GM19324 (cell line): ENCODE data around the gene PRDM16.

ENCODE experiments used
- ATAC-seq: cut with Tn5 transposase; IDR thresholded peaks from one replicate; pipeline ENCODE4 v1.9.1; 2021; ENCODE audit warnings: mild to moderate bottlenecking, moderate library complexity; ENCODE audit not compliant: unreplicated experiment, low FRiP score

Gene PRDM16

DNA sequence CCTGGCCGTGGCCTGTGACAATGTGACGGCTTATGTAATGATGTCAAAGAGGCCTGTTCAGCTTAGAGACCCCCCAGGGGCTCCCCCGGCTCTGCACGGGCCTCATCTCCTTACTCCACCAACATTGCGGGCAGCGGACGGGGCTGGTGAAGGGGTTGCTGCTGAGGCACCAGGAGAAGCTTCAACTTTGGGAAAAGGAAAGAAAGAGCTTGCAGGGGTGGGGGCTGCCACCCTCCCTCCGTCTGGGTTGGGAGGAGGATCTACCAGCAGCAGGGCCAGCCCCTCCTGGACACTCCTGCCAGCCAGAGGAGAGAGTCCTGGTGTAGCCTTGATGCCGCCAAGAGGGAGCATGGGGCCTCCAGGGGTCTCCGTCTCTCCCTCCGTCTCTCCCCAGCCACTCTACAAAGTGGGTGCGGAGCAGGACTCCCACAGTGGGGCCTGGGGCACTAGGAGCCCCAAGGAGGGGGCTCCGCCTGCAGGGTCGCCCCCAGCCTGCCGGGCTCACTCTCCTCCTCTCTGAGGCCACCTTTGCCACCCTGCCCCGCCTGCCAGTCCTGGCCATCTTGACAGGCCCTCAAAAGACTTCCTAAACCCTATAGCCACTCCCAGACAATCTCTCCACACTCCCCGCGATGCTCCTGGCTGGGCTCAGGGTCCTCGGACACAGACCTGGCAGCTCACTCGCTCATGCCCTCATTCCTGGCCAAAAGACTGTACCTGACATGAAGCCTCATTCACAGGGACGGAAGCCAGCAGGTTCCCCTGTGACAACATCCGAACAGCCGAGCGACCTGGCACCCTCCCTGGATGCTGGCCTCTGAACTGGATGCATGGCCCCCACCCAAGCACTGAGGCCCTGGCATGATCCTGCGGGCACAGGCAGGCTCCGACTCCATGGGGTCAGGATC, 255.0 kb downstream of the PRDM16 start:
- no peak for ATAC-seq

DNA sequence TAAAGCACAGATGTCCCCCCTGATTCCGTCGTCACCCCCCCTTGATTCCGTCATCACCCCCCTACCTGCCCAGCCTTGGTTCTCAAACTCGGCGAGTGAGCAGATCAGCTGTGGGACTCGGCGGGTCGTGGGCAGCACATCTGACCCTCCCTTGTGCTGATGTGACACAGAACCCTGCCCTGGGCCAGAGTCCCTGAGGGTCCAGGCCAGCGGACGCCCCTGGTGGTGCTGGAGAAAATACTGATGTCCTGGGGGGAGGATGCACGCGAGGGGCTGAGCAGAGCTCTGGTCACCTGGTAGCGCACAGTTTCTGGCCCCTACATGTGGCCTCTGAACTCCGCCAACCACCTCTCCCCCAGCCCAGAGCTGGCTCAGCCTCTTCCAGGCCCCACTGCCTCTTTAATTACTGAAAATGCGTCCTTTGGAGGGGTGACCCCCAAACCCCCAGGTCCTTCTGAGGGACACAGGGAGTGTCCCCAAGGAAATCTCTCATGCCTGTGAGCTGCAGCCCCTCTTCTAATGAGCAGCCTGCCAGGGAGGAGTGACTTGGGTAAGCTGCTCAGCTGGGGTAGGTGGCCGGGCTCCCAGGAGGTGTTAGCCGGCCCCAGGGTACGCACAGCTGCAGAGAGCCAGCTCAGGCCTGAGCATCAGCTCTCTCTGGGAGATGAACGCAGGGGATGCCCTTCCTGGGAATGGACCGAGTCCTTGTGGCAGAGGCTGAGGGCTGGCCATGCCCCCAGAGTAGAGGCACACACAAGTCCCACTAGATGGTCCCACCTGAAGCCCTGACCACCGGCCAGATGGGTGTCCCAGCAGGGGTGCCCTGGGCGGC, 255.9 kb downstream of the PRDM16 start:
- ATAC-seq = no peak

DNA sequence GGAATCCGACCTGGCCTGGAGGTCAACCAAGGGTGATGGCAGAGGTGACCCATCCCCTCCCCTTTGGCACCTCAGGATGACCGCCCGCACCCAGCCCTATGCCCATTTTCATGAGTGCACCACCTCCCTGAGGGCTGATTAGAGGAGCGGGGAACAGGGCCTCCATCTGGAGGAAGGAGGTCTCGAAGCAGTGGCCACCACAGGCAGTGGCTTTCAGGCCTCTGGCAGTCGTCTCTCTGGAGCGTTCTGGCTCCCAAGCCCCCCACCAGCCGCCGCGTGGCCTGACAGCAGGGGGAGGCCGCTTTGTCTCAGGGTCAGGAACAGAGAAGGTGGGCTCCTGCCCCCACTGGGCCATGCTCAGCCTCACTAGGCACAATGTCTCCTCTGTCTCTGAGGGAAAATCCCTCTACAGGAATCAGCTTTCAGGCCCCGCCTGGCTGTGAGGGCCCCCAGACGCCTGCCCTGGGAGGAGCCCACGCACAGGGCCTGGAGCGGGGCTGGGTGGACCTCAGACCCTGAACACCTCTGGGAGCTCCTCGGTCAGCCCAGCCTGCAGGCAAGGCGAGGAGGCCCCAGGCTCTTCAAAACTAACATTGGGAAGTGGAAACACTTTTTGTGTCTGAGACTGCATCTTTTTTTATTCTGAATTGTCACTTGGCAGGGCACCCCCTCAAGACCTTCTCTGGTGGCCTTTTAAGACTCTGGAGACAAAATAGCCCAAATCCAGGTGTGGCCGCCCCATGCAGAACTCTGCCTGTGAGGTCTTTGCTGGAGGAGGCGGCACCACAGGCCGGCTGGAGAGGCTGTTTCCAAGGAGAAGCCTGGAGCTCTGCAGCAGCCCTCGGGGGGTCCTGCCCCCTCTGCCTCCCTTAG, 257.7 kb downstream of the PRDM16 start:
- ATAC-seq = no peak

DNA sequence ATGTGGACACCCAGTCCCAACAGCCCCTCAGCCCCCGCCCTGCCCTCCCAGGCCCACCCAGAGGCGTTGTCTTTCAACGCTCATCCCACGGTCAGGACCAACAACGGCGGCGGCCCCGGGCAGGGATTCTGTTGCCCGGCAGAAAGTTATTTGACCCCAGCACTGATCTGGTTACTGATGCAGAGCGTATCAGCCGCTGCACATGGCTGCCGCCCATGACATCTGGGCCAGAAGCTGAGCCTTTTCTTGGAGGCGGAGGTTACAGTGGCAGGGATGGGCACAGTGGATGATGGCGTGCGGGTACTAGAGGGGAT, 258.3 kb downstream of the PRDM16 start:
- no peak for ATAC-seq

DNA sequence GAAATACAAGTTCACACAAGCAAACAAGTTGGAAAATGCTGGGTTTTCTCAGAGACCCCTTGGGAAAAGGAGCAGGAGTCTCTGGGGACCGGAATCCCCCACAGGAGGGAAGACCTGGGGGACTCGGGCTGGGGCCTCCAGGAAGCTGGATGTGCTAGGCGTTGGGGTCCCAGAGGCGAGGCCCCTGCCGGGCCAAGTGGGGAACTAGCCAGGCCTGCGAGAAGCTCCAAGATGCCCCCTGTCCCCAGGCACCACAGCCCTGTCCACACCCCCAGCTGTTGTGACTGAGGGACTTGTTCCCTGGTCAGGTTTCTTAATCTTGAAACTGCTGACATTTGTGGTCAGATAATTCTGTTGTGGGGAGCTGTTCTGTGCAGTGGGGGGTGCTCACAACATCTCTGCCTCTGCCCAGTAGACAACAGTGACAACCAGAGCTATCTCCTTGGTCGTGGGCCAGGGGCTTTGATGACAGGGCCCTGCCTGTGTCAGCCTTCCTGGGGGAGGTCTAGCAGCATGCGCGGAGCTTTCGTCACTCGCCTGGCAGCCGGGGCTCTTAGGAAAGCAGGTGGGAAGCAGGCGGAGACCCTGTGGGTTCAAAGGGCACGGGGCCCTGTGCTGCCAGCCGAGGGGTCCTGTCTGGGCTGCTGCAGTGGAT, 259.1 kb downstream of the PRDM16 start:
- no peak for ATAC-seq

DNA sequence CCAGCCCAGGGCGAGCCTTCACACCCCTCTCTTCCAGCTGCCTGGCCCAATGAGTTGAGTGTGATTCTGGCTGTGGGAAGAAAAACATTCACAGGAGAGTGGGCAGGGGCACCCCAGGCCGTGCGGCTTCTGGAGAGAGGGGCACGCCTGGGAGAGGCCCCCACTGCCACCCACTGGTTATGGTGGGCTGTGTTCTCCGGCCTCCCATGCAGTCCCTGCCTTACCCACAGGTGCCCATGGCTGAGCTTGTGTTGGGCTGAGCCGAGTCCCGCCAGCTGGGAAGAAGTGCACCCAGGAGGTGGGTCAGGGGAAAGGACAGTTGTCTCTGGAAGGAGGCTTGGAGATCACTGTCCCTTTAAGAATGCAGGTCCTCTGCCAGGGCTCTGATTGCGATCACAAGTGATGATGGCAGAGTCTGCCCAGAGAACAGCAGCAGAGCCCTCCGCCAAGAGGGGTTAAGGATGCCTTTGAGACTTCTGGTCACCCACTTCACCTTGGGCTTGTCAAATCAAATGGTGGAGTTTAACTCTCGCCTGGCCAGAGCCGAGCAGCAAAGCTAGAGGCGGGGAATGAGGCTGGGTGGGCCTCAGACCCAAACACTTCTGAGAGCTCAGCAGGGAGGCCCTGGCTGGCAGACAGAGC, 260.8 kb downstream of the PRDM16 start:
- no peak for ATAC-seq

DNA sequence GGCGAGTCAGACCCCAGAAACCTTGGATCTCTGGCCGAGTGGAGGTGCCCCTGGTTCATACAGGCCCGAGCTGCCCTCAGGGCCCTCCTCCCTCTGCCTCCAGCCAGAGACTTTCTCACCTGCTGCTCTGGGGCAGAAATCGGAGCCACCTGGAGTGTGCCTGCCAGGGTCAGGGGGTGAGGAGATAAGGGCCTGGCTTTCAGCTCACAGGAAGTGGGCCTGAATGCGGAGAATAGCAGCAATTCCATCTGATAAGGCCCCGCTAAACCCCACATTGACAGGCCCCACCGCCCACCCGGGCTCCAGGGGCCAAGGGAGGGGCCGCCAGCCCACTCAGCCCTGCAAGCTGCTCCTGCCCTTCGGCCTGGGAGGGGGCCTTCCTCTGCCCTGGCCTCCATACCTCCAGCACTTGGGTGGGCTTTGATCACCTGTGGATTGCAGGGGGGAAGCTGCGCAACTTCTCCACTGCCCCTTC, 261.8 kb downstream of the PRDM16 start:
- no peak for ATAC-seq

DNA sequence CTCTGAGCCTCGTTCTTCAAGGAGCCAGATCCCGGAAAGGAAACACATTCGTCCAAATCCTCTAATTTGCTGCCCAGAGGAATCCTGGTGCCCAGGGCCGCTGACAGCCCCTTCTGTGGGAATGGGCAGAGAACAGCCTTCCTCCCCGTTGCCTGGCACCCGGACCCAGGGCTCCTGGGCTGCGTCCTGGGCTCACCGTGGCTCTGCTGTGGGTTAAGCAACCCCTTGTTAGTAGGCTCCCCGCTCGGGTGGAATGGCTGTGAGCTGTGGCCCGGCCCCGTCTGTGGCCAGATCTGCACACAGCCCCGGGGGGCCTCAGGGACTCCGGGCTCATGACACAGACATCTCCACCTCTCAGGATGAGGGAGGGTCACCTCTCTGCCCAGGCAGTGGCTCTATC, 262.6 kb downstream of the PRDM16 start:
- no peak for ATAC-seq

DNA sequence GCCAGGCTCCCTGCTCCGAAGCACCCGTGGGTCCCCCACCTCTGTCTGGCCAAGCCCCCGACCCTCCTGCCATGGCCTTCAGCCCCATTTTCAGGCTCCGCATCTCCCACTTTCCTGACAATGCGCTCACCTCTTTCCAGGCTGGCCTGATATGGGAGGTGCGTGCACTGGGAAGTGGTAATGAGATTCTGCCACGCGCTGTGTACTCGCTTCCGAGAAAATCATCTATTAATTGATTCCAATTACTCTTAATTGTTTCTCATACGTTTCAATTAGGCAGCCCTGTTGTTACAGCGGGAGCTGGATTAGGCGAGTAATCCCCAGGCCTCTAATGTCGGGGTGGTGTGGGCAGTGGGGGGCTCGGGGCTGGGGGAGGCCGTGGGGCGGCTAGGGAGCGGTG, 263.0 kb downstream of the PRDM16 start:
- ATAC-seq = no peak

DNA sequence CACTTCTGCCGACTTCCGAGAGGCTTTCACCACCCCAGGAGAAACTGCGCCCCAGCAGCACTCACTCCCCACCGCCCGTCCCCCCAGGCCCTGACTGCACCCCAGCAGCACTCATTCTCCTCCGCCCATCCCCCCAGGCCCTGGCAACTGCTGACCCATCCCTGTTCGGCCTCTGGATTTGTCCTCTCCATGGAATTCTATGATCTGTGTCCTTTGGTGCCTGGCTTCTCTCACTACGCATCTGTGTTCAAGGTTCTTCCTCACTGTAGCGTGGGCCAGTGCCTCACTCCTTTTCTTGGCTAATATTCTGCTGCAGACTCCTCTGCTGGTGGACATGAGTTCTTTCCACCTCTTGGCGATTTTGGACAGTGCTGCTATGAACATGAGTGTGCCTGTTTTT, 263.7 kb downstream of the PRDM16 start:
- no peak for ATAC-seq

DNA sequence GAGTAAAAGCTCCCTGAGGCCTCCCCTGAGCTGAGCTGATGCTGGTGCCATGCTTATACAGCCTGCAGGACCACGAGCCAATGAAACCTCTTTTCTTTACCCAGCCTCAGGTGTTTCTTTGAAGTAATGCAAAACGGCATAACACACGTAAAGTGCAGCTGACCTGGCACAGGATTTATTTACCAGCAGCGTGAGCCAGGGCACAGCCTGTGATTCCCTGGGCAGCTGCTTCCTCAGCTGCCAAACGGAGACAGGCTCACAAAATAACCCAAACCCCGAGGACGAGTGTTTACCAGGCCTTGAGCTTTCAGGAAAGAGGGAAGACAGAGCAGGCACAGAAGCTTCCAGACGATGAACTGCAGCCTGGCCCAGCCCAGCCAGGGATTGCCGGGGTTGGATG, 264.9 kb downstream of the PRDM16 start:
- ATAC-seq = no peak

DNA sequence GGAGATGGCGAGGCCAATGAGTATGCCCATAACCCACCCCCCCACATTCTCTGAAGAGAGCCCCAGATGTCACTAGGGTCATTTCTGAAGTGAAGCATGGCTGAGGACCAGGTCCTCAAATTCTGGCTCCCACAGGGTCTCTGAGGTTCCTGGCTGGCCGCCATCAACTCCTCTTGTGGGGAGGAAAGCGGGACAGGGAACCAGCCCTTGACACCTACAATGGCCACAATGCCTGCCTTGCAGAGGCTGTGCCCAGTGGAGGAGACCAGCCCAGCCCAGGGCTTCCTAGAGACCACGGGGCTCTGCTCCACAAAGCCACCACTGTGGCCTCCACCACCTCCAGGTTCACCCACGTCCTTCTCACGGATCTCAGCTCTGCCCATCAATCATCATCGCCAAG, 265.4 kb downstream of the PRDM16 start:
- ATAC-seq = no peak

DNA sequence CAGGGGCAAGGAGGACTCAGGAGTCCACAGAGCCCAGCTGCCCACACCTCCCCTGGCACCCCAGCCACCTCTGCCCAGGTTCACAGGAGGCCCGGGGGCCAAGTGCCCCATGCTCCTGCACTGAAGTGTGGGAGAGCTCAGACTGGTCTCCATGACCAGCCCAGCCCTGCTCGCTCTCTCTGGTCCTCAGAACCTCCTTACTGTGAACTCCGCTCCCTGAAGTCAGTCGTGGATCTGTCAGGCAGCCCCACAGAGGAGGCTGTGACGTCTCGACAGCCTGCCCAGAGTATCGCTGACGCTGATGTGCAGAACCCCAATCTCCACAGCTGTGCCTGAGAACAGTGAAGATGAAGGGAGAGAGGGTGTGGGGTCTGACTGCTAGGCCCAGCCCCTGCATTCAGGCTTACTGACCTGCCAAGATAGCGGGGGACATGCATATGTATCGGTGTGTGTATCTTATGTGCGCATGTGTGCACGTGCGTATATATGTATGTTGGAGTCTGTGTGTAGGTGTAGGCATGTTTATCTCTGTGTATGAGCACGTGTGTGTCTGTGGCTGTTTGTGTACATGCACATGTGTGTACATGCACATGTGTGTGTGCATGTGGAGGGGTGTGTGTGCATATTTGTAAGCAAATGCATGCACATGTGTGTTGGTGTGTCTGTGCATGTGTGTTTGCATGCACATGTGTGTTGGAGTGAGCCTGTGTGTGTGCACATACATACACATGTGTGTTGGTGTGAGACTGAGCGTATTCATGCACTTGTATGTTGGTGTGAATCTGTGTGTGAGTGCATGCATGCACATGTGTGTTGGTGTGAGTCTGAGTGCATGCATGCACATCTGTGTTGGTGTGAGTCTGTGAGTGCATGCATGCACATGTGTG, 267.0 kb downstream of the PRDM16 start:
- ATAC-seq = no peak

DNA sequence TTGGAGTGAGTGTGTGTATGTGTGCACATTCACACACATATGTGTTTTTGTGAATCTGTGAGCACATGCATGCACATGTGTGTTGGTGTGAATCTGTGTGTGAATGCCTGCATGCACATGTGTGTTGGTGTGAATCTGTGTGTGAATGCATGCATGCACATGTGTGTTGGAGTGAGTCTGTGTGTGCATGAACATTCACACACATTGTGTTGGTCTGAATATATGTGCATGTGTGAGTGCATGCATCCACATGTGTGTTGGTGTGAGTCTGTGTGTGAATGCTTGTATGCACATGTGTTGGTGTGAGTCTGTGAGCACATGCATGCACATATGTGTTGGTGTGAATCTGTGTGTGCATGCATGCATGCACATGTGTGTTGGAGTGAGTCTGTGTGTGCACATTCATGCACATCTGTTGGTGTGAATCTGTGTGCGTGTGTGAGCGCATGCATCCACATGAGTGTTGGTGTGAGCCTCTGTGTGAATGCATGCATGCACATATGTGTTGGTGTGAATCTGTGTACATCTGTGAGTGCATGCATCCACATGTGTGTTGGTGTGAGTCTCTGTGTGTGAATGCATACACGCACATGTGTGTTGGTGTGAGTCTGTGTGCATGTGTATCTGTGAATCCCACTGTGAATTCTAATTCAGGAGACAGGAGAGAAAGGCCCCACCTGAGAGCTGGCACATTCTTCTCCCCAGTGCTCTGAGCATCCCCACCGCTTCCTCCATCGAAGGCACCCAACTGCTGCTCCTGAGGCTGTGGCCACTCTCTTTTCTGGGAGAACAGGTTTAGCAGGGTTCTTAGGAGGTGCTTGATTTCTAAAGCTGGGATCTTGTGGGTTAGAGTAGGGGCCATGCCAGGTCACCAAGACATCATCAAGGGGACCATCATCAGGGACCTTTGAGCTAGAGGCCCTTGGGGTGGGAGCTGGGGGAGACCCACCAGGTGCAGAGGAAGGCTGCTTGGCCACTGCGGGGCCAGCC, 267.9 kb downstream of the PRDM16 start:
- ATAC-seq = no peak

DNA sequence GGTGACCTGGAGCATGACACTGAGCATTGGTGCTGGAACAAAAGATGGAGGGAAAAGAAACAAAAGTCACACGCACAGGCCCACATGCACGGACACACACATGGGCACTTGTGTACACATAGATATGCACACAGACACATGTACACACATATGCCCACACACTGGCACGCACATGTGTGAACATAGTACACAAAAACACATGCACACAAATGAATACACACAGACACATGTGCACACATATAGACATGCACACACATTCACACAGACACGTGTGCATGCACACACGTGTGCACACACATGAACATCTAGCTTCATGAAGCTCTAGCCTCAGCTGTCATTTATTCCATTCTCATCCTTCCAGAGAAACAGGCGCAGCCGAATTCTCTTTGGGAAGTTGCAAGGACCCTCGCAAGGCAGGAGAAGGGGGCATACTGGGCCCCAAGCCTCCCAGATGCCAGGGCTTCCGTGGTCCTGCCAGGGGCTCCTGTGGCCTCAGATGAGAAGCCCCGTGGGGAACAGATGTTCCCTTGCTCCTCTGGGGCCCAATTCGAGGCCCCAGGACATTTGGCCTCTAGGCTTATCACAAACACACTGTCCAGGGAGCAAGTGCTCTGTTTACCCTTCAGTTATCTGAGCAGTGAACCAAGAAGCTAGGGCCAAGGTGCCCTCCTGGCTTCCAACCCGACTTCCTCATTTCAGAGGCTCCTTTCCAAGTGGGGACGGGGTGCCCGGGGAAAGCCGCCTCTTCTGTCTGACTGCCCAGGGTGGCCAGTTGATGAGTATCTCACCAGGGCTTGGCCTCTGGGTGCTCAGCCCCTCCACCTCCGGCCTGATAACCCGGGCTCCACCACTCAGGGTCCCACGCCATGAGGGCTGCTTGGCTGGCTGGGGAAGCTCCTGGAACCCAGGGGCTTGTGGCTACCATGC, 269.1 kb downstream of the PRDM16 start:
- ATAC-seq = no peak

DNA sequence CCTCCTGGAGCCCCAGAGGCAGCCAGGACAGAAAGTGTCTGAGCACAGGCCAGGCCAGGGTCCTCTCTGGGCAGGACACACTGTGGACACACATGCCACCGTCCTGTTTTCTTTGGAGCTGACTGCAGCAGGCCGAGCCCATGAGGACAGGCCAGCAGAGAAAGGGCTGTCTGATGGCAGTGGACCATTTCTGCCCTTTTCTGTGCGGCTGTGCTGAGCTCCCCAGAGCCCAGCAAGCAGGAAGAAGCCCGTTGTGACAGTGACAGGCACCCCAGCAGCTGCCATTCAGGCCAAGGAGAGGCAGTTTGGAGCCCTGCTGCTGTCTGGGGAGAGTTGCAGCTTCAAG, 269.7 kb downstream of the PRDM16 start:
- no peak for ATAC-seq

DNA sequence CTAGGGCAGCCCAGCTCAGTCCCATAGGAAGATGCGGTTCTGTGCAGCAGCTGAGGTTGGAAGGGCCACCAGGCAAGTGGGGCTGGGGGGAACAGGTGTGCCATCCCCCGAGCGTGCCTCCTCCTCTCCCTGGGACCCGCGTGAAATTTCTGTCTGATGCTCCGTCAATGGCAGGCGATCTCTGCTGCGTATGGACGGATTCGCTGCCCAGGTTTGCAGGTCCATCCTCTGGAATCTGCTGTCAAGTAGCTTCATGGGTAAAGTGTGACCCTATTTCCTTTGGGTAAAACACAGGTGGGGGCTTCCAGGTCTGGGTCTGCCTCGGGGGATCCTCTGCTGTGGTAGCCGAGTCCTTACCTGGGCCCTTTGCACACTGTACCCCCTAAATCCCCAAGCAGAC, 270.9 kb downstream of the PRDM16 start:
- no peak for ATAC-seq
